DMS 273 (cell line): ENCODE data around the gene NEK10.
"Not testable (repeated sequence)": the region's sequence is repeated elsewhere in the genome, so short reads cannot be mapped to it uniquely, and the experiment has no call there.

Experiments used
- DNase-seq: peaks from one replicate; lab custom pipeline; 2025; ENCODE audit not compliant: unreplicated experiment; lab: John Stamatoyannopoulos, UW

NEK10 gene

DNA sequence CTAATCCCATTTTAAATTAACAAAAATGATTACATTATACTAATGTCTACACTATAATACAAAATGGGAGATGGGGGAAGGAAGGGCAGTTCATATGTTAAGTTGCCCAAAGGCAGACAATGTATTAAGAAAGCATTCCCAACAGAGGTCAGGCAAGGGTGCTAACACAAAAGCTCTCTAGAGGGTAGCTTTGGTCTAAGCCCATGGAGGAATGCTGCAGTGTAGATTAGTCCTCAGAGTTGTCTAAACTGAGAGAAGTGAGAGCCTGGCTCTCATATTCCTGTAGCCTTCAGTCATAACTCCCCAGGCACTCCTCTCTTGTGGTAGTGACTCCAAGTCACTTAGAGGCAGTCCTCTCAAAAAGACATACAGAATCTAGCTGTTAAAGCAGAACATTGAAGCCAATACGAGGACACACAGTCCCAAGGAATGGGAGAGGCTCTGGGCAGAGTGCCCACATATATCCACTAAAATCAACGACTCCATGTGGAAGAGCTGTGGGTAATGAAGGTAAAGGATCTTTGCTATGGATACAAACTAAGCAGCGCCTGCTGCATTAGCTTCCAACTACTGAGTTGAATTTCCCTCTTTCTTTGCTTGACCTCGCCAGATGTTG, 14.5 kb downstream of the NEK10 start:
- DNase-seq = peak; percentile 2

DNA sequence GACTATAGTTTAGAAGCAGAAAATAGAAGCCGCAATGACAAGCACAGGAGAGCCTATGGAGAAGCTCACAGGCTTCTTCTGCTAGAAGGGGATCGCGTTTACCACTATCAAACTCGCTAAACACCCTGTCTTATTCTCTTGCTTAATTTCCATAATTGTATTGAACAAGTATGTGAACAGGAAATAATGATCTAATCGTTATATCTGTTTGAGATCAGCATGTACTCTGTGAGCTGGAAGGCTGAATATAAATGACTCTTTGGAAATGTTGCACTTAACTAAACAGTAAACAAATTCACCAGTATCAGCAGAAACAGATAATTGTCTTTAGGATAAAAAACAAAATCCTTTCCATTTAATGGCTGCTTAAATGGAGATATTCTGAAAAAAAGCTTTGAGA, 15.0 kb downstream of the NEK10 start:
- DNase-seq = no peak

DNA sequence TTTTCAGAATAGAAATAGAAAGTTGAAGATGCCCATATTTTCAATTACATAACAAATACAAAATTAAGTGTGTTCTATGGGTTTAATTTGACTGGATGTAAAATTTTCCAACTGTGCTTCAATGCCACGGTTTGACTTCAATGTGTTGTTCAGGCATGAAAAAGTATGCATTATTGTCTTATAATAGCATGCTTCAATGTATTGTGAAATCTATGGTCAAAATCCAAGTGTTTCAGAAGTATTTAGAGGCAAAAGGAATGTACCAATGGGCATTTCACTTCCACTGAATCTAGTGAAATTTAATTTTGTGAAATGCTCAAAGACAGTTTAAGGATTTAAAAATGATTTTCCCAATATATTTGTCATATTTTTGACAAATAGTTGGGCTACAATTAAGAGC, 16.0 kb downstream of the NEK10 start:
- no peak for DNase-seq

DNA sequence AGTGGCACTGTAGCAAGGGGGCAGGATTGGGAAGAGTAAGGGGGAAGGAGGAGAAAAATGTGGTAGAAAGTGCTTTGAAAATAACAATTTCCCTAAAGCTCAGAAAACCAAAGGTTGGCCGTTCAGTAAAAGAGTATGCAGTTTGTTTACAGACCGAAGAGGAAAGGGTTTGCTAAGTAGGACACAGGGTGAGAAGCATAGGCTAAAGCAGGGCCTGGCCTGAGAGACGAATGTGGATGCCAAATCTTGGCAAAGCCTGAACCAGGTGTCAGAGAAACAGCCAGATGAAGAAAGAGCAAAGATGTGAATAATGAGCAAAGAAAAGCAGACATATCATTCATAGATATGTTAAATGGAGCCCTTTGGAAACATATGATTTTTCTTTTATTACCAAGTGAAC, 17.1 kb downstream of the NEK10 start:
- no peak for DNase-seq

DNA sequence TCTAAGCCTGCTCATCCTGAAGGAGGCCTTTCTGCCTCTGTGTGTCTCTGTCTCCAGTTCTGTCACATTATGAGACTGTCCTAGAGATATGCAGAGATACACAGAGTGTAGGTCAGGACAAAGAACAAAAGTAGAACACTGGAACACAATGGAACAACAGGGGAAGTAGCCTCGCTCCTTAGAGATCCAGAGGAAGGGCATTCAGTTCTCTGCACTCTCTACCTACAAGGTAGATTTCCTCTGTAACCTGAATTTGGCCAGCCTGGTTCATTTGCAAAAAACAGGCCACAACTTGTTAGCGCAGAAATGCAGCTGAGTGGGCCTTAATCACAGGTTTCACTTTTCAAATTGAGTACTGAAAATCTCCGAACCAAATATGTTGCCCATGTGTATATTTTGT, 19.4 kb downstream of the NEK10 start:
- DNase-seq = no peak

DNA sequence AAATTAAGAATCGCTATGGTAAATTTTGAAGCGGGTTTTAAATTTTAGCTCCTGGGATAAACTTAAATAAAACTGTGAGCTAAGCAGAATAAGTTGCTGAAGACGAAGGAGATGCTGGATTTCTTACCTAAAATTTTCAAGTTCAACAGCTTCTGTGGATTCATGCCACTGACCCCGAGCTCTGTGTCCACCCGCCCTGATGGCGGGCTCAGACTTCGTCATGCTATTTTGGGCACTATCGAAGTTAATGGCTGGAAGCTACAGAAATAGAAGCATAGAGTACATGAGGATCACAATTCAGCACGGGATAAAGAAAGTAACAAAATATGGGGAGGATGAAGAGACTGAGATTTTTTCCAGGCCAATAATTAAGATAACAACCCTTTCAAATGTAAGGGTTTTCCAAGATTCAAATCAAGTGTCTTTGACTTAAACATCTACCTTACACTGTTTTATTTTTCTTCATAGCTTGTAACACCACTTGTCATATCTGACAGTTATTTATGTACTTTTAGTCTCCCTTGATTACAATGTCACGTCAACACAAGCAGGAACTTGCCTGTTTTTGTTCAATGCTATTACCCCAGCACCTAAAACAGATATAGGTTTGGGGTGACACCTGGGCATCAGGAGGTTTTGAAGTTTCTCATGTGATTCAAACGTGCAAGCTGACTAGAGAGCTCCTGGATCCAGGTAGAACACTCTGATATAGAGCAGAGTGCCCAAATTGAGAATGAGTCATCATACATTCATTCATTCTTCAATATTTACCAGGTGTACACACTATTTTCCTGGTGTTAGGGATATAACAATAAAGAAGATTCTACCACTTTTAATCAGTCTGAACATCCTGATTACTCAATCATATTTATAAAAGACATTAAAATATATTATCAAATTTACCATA, 23.0 kb downstream of the NEK10 start:
- no peak for DNase-seq

DNA sequence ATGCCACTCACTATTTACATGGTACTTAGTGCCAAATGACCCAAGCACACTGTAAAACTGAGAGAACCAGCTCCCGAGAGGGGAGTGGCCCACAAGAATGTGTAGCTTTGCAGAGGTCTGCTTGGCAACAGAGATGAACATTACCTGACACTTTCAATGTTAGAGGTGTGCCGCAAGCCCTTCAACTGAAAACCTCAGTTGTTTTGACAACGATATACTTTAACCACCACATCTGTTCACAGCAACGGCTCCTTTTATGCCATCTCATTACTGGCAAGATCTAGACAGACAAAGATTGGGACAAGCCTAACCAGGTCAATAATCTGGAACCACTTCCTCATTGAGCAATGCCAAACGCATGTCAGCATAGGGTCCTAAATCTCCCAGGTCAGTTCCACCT, 23.7 kb downstream of the NEK10 start:
- DNase-seq = no peak

DNA sequence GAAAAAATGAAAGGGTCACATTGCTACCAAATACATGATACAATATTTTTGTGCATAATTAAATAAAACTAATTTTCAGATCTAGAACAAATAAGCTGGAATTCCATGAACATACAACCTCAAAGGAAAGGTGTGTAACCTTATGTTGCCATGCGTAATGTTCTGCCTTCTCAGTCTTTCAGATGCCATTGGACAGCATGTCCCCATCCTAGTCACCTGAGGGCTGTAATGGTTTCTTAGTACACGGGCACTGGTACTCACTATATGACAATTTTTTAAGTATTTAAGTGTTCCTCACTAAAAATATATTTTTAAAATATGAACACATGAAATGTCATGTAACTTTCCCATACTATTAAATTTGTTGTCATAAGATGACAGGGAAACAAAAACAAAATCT, 24.1 kb downstream of the NEK10 start:
- no peak for DNase-seq

DNA sequence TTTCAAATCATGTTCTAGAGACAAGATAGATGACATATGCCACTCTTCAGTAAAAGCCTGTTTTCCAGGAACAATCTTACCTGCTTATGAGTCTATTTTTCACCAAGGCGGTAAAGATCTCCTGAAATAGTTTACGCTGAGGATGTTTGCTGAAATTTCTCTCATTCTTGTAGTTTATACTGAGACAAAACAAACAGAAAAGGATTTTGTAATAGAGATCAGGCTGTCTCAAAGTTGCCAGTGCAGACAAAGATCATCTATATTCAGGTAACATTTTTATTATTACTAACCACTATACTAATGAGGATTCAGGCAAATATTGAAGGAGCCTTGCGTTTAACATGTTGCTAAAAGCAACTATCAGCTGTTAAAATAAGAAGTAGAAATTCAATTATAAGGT, 25.0 kb downstream of the NEK10 start:
- no peak for DNase-seq

DNA sequence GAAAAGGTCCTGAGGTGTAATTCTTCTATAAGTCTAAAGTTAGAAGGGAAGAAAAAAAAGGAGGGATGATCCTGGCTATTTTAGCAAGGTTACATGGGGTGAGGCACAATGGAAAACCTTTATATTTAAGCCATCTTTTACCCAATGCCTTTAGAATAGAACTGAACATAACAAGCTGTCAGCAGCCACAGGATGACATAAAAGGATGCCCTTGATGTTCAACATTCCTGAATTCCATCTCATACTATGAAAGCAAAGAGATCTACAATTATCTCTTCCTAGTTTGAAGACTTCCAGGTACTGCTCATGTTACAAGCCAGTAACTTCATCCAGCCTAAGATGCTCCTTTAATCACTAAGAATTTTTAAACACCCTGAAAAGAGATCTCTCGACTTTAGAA, 26.9 kb downstream of the NEK10 start:
- DNase-seq = no peak

DNA sequence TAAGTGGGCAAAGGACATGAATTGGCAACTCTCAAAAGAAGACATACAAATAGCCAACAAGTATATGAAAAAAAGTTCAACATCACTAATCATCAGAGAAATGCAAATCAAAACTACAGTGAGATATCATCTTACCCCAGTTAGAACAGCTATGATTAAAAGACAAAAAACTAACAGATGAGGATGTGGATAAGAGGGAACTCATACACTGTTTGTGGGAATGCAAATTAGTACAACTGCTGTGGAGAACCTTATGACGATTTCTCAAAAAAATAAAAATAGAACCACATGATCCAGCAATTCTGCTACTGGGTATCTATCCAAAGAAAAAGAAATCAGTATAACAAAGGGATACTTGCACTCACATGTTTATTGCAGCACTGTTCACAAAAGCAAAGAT, 28.6 kb downstream of the NEK10 start:
- DNase-seq = no peak

DNA sequence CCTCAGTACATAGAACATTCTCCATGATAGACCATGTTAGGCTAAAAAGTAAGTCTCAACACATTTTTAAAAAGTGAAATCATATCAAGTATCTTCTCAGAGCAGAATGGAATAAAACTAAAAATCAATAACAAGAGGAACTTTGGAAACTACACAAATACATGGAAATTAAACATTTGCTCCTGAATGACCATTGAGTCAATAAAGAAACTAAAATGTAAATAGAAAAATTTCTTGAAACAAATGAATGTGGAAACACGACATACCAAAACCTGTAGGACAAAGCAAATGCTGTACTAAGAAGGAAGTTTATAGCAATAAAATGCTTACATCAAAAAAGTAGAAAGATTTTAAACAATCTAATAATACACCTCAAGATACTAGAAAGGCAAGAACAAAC, 33.6 kb downstream of the NEK10 start:
- DNase-seq = no peak

DNA sequence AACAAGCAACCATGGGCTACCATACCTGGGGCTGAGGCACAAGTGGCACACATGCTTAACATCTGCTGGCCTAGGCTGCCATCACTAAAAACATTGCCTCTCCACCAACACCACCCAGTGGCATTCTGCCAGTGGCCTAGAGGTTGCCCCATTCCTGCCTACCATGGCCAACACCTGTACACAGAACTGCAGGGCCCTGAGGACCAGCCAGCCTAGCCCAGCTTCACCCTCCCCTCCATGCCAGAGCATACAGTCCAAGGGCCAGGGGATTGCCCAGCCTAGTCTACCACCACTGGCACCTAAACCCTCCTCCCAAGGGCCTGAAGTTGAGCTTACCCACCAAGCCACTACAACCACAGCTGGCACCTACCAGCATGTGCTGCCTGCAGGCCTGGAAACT, 35.3 kb downstream of the NEK10 start:
- no peak for DNase-seq

DNA sequence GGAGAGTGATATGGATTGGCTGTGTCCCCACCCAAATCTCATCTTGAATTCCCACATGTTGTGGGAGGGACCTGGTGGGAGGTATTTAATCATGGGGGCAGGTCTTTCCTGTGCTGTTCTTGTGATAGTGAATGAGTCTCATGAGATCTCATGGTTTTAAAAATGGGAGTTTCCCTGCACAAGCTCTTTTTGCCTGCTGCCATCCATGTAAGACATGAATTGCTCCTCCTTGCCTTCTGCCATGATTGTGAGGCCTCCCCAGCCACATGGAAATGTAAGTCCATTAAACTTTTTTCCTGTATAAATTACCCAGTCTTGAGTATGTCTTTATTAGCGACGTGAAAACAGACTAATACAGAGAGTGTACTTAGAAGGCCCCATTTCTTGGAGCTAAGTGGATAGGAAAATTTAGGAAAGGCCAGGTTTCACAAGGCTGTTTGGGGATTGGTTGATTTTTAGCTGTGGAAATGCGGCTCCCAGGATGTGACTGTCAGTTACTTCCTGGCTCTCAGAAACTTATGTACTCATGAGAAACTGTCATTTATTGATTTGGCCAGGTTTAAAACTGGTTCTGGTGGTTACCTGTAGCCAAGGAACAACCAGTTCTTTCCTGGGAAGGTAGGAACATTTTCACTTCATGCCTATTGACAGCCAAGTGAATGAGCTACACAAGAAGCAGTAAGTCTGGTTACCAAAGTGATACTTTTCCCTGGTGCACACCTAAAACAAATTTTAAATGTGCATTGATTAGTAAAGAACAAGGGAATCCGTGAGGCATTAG, 40.0 kb downstream of the NEK10 start:
- DNase-seq = not testable (repeated sequence)

DNA sequence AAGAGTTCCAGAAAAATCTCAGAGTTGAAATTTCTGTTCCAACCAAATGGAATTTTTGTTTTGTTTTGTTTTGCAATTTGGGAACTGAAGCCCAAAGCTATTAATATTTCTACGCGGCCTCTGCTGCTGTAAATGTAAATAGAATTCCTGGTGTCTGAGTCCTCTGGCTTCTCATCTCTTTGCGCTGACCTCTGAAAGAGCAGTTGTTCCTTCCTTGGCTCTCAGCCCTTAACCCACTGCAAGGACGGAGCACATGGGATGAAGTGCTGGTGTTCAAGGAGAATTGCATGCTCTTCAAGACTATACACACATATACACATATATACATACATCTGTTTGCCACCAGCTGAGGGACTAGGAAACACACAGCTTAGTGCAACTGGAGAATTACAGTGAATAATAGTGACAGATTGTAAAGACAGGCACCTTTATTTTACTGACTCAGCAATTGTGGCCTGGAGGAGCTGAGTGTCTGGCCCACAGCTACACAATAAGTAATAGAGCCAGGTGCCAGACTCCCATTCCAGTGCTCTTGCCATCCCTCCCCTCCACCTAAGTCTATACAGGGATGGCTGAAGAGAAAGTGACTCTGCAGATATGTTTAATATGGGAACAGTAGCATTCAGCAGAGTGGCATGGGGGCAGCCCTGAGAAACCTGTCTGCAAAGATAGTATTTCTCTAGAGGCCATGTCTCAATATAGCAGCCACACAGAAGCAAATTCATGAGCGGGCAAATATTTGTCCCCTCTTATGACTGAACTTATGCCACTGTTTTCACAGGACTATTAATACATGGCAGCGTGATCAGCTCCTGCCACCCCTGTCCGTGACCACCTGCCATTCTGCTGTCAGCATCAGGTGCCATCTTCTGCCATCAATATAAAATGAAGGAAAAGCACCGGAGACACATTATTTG, 42.3 kb downstream of the NEK10 start:
- DNase-seq = peak; percentile 40

DNA sequence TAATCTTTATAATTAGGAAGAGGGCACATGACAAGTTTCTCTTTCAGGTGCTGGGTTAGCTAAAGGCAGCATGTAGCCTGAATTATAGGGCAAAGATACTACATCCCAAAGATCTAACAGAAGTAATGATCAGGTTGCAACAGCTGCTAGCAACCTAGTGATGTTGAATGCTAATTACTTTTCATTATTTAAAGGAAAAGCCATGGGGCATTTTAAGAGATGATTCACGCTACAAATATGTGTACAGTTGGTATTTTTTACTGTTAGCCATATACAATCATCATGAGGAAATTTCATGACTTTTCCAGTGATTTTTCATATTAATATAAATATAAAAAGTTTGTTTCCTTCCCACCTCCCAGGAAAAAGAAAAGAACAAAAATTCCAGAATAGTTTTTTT, 43.0 kb downstream of the NEK10 start:
- DNase-seq = peak; percentile 1

DNA sequence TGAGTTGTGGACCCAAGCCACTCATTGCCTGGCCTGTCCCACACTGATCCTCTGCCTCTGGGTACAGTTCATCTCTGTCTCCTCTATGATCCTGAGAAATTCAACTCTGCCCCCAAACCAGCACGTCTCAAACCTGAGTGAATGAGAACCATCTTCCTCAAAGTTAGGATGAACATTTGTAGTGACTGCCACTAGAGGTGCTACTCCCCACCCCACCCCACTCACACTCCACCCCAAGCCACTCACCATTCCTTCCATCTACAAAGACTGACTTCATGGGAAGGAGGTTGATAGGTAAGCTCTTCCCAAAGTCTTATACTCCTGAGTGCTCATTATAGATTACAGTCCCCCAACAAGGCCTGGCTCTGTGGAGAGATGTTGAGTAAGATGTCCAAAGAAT, 43.8 kb downstream of the NEK10 start:
- DNase-seq = peak; percentile 1

DNA sequence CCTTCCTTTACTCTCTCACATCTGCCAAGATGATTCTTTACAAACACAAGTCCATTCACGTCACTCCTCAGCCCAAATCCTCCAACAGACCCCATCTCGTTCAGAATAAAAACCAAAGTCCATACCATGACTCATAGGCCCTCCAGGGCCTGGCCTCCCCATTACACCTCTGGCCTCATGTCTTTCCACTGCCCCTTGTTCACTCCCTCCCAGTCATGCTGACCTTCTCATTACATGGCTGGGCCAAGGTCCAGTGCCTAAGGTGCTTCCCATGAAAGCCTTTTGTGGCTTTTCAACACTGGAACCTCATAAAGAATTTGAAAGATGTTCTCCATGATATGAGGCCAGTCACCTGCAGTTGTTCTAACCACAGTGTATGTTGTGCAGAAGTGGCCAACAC, 44.5 kb downstream of the NEK10 start:
- DNase-seq = no peak

DNA sequence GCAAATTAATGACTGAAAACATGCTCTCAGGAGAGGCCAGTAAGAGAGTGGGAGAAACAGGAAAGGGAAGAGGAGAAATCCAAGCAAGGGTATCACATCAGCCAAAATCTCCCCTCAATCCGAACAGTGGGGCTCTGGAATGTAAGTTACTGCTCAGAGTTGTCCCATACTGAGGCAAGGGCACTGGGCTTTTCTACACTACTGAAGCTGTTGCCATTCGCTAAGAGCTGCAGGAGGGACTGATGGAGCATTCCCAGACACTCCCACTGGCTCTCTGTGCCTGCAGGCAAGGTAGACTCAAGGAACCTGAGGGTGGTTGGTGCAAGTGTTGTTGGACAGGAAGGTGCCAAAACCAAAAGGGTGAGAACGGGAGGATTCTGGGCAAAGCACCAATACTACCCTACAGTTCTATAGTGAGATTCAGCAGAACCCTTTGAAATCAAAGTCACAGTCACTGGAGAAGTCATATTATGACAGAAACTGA, 46.1 kb downstream of the NEK10 start:
- no peak for DNase-seq

DNA sequence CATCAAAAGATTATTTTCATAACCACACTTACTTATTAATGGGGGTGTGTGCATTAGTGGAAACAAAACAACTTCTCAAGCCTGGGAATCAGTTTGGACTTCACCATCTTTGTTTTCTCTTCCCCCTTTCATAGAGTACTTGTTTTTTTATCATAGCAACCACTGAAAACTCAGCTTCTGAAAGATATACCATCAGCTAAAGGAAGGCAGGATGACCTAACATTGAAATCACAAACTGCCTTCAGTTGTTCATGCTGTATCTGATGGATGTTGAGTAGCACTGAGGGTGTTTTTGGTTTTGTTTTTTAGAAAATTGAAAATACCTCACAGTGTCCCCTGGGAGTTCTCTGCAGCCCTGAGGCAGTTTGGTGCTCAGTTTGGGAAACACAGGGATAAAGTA, 46.5 kb downstream of the NEK10 start:
- DNase-seq = no peak
